ENCODE measurements around the gene ASGR2. TPM values are rescaled to one million over a fixed set of nuclear protein-coding genes. Genes with fewer than 3 reads are reported as not detected.
"Not testable (repeated sequence)": the region's sequence is repeated elsewhere in the genome, so short reads cannot be mapped to it uniquely, and the experiment has no call there.

Gene ASGR2
- total RNA-seq, 1 donor from 2014 or later = not detected

DNA sequence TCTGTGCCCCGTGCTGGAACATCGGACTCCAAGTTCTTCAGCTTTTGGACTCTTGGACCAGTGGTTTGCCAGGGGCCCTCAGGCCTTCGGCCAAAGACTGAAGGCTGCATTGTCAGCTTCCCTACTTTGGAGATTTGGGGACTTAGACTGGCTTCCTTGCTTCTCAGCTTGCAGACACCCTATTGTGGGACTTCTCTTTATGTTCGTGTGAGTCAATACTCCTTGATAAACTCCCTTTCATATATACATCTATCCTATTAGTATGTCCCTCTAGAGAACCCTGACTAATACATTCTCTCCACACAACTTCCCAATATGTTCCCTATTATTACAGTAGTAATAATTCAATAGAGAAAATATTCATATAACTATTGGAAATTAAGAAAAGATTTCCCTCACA is 9.2 kb upstream of the ASGR2 start:
- Mint-ChIP-seq H3K27me3 (ENCODE audit: low read depth) (peaks cover 10% of the 10 kb centered on the region), H3K36me3 (ENCODE audit: low read depth) (no peaks in the 10 kb centered on the region), H3K27ac (ENCODE audit: unreplicated experiment) (no peak overlapping the region), H3K4me3 (no peak overlapping the region), H3K9me3 (no peaks in the 10 kb centered on the region), H3K4me1 (no peaks in the 10 kb centered on the region)
- DNase-seq (ENCODE audit: low read depth, low spot score) = no peak
- no peak for TF ChIP-seq CTCF (conservative IDR thresholded peaks at IDR 0.05)

GRCh38 chr17:7122381-7122780 is 7.8 kb upstream of the ASGR2 start:
- Mint-ChIP-seq H3K27me3 (ENCODE audit: low read depth) (peaks cover 10% of the 10 kb centered on the region), H3K4me1 (no peaks in the 10 kb centered on the region), H3K36me3 (ENCODE audit: low read depth) (no peaks in the 10 kb centered on the region), H3K27ac (ENCODE audit: unreplicated experiment) (no peak overlapping the region), H3K9me3 (no peaks in the 10 kb centered on the region), H3K4me3 (no peak overlapping the region)
- DNase-seq (ENCODE audit: low read depth, low spot score) = no peak
- no peak for TF ChIP-seq CTCF (conservative IDR thresholded peaks at IDR 0.05)

- H3K9me3 Mint-ChIP-seq; H3K27ac Mint-ChIP-seq (ENCODE audit: unreplicated experiment); H3K36me3 Mint-ChIP-seq (ENCODE audit: low read depth); H3K4me1 Mint-ChIP-seq; H3K27me3 Mint-ChIP-seq (ENCODE audit: low read depth); DNase-seq (ENCODE audit: low read depth, low spot score); H3K4me3 Mint-ChIP-seq: not testable (repeated sequence)
Observed at GRCh38 chr17:7120635-7121034, 6.0 kb upstream of the ASGR2 start.

GRCh38 chr17:7120123-7120522 is 5.5 kb upstream of the ASGR2 start:
- peaks cover 9% of the 10 kb centered on the region for H3K4me1 Mint-ChIP-seq
- H3K27ac Mint-ChIP-seq (ENCODE audit: unreplicated experiment) = no peak overlapping the region
- H3K36me3 Mint-ChIP-seq (ENCODE audit: low read depth) = no peaks in the 10 kb centered on the region
- no peak for TF ChIP-seq CTCF (conservative IDR thresholded peaks at IDR 0.05)
- no peak for DNase-seq (ENCODE audit: low read depth, low spot score)
- H3K27me3 Mint-ChIP-seq (ENCODE audit: low read depth) = peaks cover 10% of the 10 kb centered on the region
- no peaks in the 10 kb centered on the region for H3K9me3 Mint-ChIP-seq
- H3K4me3 Mint-ChIP-seq = no peak overlapping the region

DNA sequence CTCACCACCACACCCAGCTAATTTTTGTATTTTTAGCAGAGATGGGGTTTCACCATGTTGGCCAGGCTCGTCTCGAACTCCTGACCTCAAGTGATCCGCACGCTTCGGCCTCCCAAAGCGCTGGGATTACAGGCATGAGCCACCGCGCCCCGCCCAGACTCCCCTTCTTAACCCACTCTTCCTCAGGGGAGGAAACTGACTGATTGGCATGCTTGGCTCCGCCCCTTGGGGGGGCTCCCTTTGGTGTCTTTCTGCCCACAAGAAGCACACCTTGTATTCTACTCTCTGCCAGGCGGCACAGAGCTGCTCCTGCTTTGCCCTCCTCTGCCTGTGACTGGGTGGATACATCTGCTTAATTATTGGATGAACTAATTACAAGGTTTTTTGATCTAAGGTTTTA is 4.7 kb upstream of the ASGR2 start:
- H3K36me3 Mint-ChIP-seq (ENCODE audit: low read depth) = no peaks in the 10 kb centered on the region
- H3K27ac Mint-ChIP-seq (ENCODE audit: unreplicated experiment) = no peak overlapping the region
- H3K9me3 Mint-ChIP-seq = no peaks in the 10 kb centered on the region
- H3K4me1 Mint-ChIP-seq = peaks cover 9% of the 10 kb centered on the region
- no peak for DNase-seq (ENCODE audit: low read depth, low spot score)
- peaks cover 10% of the 10 kb centered on the region for H3K27me3 Mint-ChIP-seq (ENCODE audit: low read depth)
- no peak for TF ChIP-seq CTCF (conservative IDR thresholded peaks at IDR 0.05)
- no peak overlapping the region for H3K4me3 Mint-ChIP-seq

DNA sequence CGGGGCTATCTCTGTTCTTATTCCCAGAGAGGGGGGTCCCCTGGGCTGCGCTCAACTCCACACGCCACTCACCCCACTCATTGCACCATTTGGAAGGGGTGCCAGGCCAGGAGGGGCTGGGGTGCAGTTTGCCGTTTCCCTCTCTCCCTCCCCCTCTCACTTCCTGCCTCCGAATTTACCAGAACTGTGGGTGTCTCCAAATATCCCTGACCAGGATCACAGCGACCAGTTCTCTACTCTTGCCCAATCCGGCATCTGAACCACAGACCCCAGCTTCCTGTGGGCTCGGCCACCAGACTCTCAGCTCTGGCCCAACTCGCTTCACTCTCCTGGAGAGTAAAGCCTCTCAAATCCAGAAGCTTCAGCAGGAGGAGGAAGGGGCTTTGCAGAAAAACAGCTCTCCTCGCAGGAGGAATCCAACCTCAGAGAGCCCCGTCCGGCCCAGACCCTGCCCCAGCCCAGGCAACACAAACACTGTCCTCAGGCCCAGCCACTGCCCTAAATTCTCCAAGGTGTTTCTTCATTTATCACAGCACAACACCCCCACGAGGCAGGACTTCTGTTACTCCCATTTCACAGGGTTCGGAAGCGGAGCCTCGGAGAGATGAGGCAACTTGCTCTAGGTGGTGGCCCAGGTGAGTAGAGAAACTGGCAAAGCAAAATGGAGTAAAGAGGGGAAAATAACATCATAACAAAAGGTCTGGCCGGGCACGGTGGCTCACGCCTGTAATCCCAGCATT is 423 bp upstream of the ASGR2 start:
- peaks cover 9% of the 10 kb centered on the region for H3K4me1 Mint-ChIP-seq
- TF ChIP-seq CTCF (conservative IDR thresholded peaks at IDR 0.05) = no peak
- DNase-seq (ENCODE audit: low read depth, low spot score) = no peak
- no peaks in the 10 kb centered on the region for H3K9me3 Mint-ChIP-seq
- H3K4me3 Mint-ChIP-seq = no peak overlapping the region
- peaks cover 5% of the 10 kb centered on the region for H3K27me3 Mint-ChIP-seq (ENCODE audit: low read depth)
- H3K27ac Mint-ChIP-seq (ENCODE audit: unreplicated experiment) = no peak overlapping the region
- no peaks in the 10 kb centered on the region for H3K36me3 Mint-ChIP-seq (ENCODE audit: low read depth)

Measured in neural crest cell (in vitro differentiated cells).